GM10248 (cell line): ENCODE measurements around the gene SV2C.

Source experiments
- CTCF ChIA-PET: fragments of 300-600 bp; sonication (Branson Sonifier 250); formaldehyde crosslinking; extraction: SDS; loops from one replicate; lab custom pipeline; 2021; ENCODE audit warnings: antibody characterized with exemption; lab: Yijun Ruan, JAX
- POLR2A ChIA-PET: fragments of 350-650 bp; sonication (Branson Sonifier 250); formaldehyde crosslinking; extraction: SDS; loops from one replicate; lab custom pipeline; 2020; ENCODE audit warnings: antibody characterized with exemption; lab: Yijun Ruan, JAX
- DNase-seq: peaks from one replicate; pipeline ENCODE4 v3.0.0; 2012; ENCODE audit errors: extremely low spot score
- CTCF ChIP-seq: IDR thresholded peaks from 2 replicates; pipeline ENCODE4 v1.5.1; 2012; ENCODE audit warnings: mild to moderate bottlenecking, low read depth; ENCODE audit errors: extremely low read depth, missing control alignments, control extremely low read depth

Gene SV2C

DNA sequence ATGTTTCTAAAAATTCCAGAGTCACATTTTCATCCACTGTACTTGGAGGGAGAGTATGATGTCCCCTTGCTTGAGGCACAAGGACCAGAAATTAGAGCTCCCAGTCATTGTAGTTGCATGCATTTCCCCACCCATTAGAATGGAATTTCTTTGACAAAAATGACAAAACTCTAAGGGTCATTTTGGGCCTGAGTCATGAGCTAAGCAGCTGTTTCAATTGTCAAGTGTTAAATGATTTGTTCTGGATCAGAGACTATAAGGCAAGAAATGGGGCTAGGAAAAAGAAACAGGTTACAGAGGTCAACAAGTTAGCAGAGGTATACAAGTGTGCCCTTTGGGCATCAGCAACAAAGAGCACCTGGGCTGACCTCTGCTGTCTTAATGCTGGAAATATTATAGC is 188.7 kb downstream of the SV2C start:
- ChIA-PET POLR2A (no interaction called here), CTCF (interaction anchor here (1.1 to 1.8 kb wide), 2 partner anchors 21 to 34 kb away, joined by 3 read pairs; no protein-coding TSS in a partner anchor)
- no peak for TF ChIP-seq CTCF
- DNase-seq, result no peak

DNA sequence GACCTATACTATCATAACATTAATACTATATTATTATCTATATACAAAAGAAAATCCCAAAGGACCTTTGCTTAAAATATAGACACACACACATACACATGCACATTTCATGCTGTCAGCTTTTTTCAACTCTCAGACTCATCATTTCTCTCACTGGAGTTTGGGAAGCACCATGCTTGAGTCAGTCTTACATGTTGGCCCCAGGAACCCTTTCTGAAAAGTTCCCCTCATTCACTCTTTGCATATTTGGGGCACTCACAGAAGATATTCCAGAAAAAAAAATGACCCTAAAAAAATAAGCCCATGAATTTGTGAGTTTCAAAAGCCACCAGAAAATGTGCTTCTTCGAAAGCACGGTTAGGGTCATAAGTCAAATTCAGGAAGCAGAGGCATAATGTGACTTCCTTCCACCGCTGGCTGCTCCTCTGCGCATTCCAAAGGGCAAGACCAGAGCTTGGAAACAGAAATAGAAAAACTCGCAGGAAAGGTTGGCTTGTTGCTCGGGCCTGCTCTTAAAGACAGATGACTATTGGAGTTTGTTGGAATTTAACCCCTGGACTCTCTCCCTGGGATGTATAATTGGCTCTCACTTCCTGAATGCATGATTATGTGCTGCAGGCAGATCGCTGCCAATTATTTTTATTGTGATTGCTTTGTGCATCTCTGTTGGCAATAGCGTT is 190.2 kb downstream of the SV2C start:
- no peak for DNase-seq
- ChIA-PET CTCF (interaction anchor here (1.0 to 1.8 kb wide), 3 partner anchors 11 to 98 kb away, joined by 3 read pairs; no protein-coding TSS in a partner anchor), POLR2A (no interaction called here)
- no peak for TF ChIP-seq CTCF

- DNase-seq, result no peak
- TF ChIP-seq CTCF, result no peak
- ChIA-PET POLR2A (no interaction called here), CTCF (interaction anchor here (1.0 to 1.7 kb wide), 2 partner anchors 9 to 34 kb away, joined by 3 to 6 read pairs; no protein-coding TSS in a partner anchor)
Measured at GRCh38 chr5:76274571-76274970, 191.4 kb downstream of the SV2C start.

GRCh38 chr5:76277736-76278135 is 194.6 kb downstream of the SV2C start:
- TF ChIP-seq CTCF, result no peak
- CTCF ChIA-PET, result interaction anchor here (2.6 kb wide), 1 partner anchor 13 kb away, joined by 8 read pairs; no protein-coding TSS in a partner anchor
- POLR2A ChIA-PET, result no interaction called here
- no peak for DNase-seq

- no peak for DNase-seq
- ChIA-PET CTCF (interaction anchor here (1.0 to 2.6 kb wide), 4 partner anchors 13 to 539 kb away, joined by 3 to 8 read pairs (median 3); no protein-coding TSS in a partner anchor), POLR2A (no interaction called here)
- TF ChIP-seq CTCF, result no peak
Measured at GRCh38 chr5:76278261-76278789, 195.1 kb downstream of the SV2C start.

DNA sequence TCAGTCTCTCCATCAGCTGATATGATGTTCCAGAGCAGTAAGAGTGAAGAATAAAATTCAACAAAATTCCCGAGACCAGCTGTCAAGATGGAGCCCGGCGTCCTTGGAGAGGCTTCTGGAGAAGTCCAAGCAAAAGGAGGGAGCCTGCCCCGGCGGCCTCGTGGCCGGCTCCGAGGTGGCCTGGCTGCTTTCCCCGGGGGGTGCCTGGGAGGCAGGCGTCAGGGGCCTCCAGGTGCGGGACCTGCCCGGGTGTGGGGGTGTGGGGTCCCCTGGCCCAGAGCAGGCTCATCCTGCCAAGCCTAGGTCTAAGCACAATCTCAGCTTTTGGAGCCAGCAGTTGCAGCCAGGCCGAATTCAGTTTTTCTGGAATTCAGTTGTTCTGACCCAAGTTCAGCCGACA is 197.3 kb downstream of the SV2C start:
- TF ChIP-seq CTCF, result no peak
- no peak for DNase-seq
- POLR2A ChIA-PET, result no interaction called here
- CTCF ChIA-PET, result interaction anchor here (0.8 to 1.9 kb wide), 2 partner anchors 12 to 24 kb away, joined by 3 to 7 read pairs; no protein-coding TSS in a partner anchor
